Heart left ventricle (tissue), 13 donors: ENCODE data around the gene ZNF326.

Experiments
- CTCF ChIP-seq, 12 donors: fragments of 200-600 bp; sonication (generic) in 4 of 12; IDR thresholded peaks; one replicate each; pipeline versions ENCODE4 v1.5.0 to v1.8.0; 2018 to 2022; ENCODE audit warnings: antibody characterized with exemption in 12 of 12, mild to moderate bottlenecking in 5 of 12
- POLR2A ChIP-seq, 2 donors: fragments of 450-650 bp; IDR thresholded peaks; one replicate each; pipeline ENCODE4 v1.6.1; 2017; ENCODE audit warnings: antibody characterized with exemption in 2 of 2, mild to moderate bottlenecking in 2 of 2, moderate library complexity in 2 of 2
- donor health status: ischemic (EF 13 %, LVEDD 7.1; RV severe dilation, severe dysfunction).
- donor health status: DM: no; HTN: yes; CAD: no.
- donor health status: DM: no; HTN: no; CAD: no.
- donor health status: ischemic (EF 25% LVEDD 6.9; RV normal size, moderate dysfunction).
- donor health status: ischemic (EF 25% LVEDD 5.7; RV mildly dilated, moderate dysfunction).
- donor health status: ischemic (EF 35%, LVEDD 5.7; RV mildly dilated, moderate dysfunction).
- donor health status: nonischemic (EF 11% LVEDD 7.7; RV severe dilation, severe dysfunction).
- donor health status: DM: yes; HTN: yes; CAD: no.
- donor health status: PGD.
- donor health status: ischemic (EF 29% LVEDD 5.4; RV normal size, mild dysfunction).
- donor health status: nonischemic (EF 23%, LVEDD 6.1; RV moderate dilation, normal function).

GRCh38 chr1:89971600-89971999 is 23.3 kb upstream of the ZNF326 start:
- TF ChIP-seq CTCF (IDR thresholded peaks at IDR 0.05), result no peak
- TF ChIP-seq POLR2A (IDR thresholded peaks at IDR 0.05), result no peak
